ENCODE results near the gene IFNK.

DNA sequence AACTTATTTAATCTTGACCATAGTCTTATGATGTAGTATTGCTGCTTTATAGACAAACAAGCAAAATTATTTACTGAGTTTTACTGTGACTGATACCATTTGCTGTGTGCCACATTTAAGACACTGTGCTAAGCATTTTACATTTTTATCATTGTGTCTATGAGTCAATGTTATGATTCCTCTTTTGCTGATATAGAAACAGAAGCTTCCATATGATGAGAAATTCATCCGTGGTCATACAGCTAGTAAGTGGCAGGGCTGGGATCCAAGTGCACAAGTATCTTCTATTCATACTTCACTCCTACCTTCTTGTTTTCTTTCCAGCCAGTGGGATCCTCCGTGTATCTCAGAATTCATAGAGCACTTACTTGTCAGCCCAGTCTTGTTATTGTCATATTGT is 17.1 kb upstream of the IFNK start:
- no peak for TF ChIP-seq CTCF (IDR thresholded peaks at IDR 0.05; ENCODE audit: extremely low read depth in 1 of 2, insufficient read depth in 1 of 2, low read depth in 1 of 2, low read length in 2 of 2)
- TF ChIP-seq JUN (IDR thresholded peaks at IDR 0.05; ENCODE audit: borderline replicate concordance, insufficient read depth, insufficient read length, low read depth), result no peak
- no peak for TF ChIP-seq MYC (IDR thresholded peaks at IDR 0.05; ENCODE audit: low read depth, low read length)
